GM20431 (cell line): Measurements from ENCODE around the gene TMEM107.

Experiments used
- in situ Hi-C: fragments of 300-500 bp; cut with MseI, MboI; formaldehyde crosslinking; loops from one replicate; pipeline ENCODE4 v1.15.0; 2020; ENCODE audit warnings: low sequenced_read_pairs; ENCODE audit not compliant: unreplicated experiment

The TMEM107 gene

GRCh38 chr17:8151641-8152111 is 24.5 kb downstream of the TMEM107 start:
- in situ Hi-C loops = no loop called here

- in situ Hi-C loops = no loop called here
Measured at GRCh38 chr17:8151120-8151640, 25.0 kb downstream of the TMEM107 start.

GRCh38 chr17:8150194-8151119 is 25.7 kb downstream of the TMEM107 start:
- in situ Hi-C loops = no loop called here

GRCh38 chr17:8149419-8150193 is 26.6 kb downstream of the TMEM107 start:
- in situ Hi-C loops = no loop called here

- in situ Hi-C loops = no loop called here
Measured at GRCh38 chr17:8148560-8148959, 27.6 kb downstream of the TMEM107 start.

GRCh38 chr17:8147805-8148404 is 28.3 kb downstream of the TMEM107 start:
- in situ Hi-C loops = no loop called here

- in situ Hi-C loops = no loop called here
Measured at GRCh38 chr17:8147141-8147804, 28.9 kb downstream of the TMEM107 start.

- in situ Hi-C loops = no loop called here
Measured at GRCh38 chr17:8146381-8147140, 29.6 kb downstream of the TMEM107 start.

- in situ Hi-C loops = no loop called here
Measured at GRCh38 chr17:8145811-8146210, 30.4 kb downstream of the TMEM107 start.

GRCh38 chr17:8144401-8145231 is 31.6 kb downstream of the TMEM107 start:
- in situ Hi-C loops = no loop called here

- in situ Hi-C loops = no loop called here
Measured at GRCh38 chr17:8143581-8144400, 32.4 kb downstream of the TMEM107 start.

GRCh38 chr17:8142887-8143580 is 33.1 kb downstream of the TMEM107 start:
- in situ Hi-C loops = no loop called here

- in situ Hi-C loops = no loop called here
Measured at GRCh38 chr17:8142158-8142886, 33.9 kb downstream of the TMEM107 start.

- in situ Hi-C loops = no loop called here
Measured at GRCh38 chr17:8141741-8142140, 34.4 kb downstream of the TMEM107 start.

- in situ Hi-C loops = no loop called here
Measured at GRCh38 chr17:8141045-8141444, 35.1 kb downstream of the TMEM107 start.
